Prostate gland (tissue), 2 donors: ENCODE measurements around the gene PNMT.

Experiments used
- CTCF ChIP-seq, 4 experiments: fragments of 200-600 bp in 2 of 4; fragments of 450-650 bp in 2 of 4; sonication (generic) in 2 of 4; IDR thresholded peaks; 1 replicate in 3 of 4; 2 replicates in 1 of 4; pipeline ENCODE4 v1.5.1; 2016 to 2019; ENCODE audit warnings: antibody characterized with exemption in 4 of 4, mild to moderate bottlenecking in 2 of 4, moderate library complexity in 2 of 4
- POLR2A ChIP-seq: fragments of 450-650 bp; IDR thresholded peaks from one replicate; pipeline ENCODE4 v1.6.1; 2016; ENCODE audit warnings: antibody characterized with exemption, mild to moderate bottlenecking
- POLR2AphosphoS5 ChIP-seq: sonication (generic); formaldehyde crosslinking; IDR thresholded peaks from one replicate; pipeline ENCODE4 v1.6.1; 2017; ENCODE audit warnings: antibody characterized with exemption

GRCh38 chr17:39636587-39636926 lies 31.7 kb upstream of the PNMT start:
- no peak for TF ChIP-seq CTCF (IDR thresholded peaks at IDR 0.05)
- no peak for TF ChIP-seq POLR2A
- no peak for TF ChIP-seq POLR2AphosphoS5
